ENCODE results near the gene RC3H2. TPM values are rescaled to one million over a fixed set of nuclear protein-coding genes. Genes with fewer than 3 reads are reported as not detected.
"Not testable (repeated sequence)": the region's sequence is repeated elsewhere in the genome, so short reads cannot be mapped to it uniquely, and the experiment has no call there.

Gene RC3H2
- total RNA-seq, 3 donors from 2014 or later (not counting 1 experiment from before 2014, with no cell fraction given): 74.0 to 78.8 (median 77.3) TPM

DNA sequence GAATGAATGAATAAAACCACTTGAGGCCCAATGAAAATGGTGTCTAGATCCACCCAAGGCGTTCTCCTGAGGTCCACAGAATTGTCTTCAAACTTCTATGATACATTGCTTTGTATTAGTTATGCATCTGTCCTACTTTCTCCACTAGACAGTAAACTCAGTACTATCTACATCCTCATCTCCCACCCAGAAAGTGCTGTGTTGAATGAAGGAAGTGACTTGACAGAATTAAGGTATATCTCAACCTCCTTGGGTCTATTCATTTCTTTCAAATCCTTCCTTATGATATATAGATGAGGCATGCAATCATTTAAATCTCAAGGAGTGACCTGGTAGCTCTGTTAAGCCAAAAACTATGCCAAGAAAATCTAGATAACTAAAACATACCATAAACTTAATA is 61.0 kb downstream of the RC3H2 start:
- no peaks in the 10 kb centered on the region for H3K36me3 Mint-ChIP-seq
- Histone ChIP-seq H3K36me3 (ENCODE audit: control insufficient read depth, insufficient read depth, low read length) (peaks cover 25% of the 10 kb centered on the region), H3K9me3 (ENCODE audit: control insufficient read depth, insufficient read depth, low read length) (no peaks in the 10 kb centered on the region), H3K4me3 (ENCODE audit: low read length) (no peak overlapping the region), H3K4me1 (ENCODE audit: control insufficient read depth, insufficient read depth, low read length) (no peaks in the 10 kb centered on the region), H3K27me3 (ENCODE audit: control insufficient read depth, insufficient read depth, low read length) (no peaks in the 10 kb centered on the region), H3K27ac (ENCODE audit: low read length) (no peak overlapping the region)
- no peaks in the 10 kb centered on the region for H3K27me3 Mint-ChIP-seq (ENCODE audit: low read depth in 2 of 2)
- H3K4me3 Mint-ChIP-seq: no peak overlapping the region
- intact Hi-C loops (cut with micrococcal nuclease): no loop called here
- peak overlapping the region; percentile 50 to 54 for H3K27ac Mint-ChIP-seq
- H3K4me1 Mint-ChIP-seq: no peaks in the 10 kb centered on the region
- TF ChIP-seq CTCF (IDR thresholded peaks at IDR 0.05): no peak
- H3K9me3 Mint-ChIP-seq: no peaks in the 10 kb centered on the region
- ATAC-seq: no peak
- DNase-seq: no peak
- 78% methylated on average over 1 of the region's 1 CpG for WGBS (ENCODE audit: insufficient coverage)

GRCh38 chr9:122841501-122841900 is 63.7 kb downstream of the RC3H2 start:
- intact Hi-C loops (cut with micrococcal nuclease): no loop called here
- H3K27me3 ChIP-seq (ENCODE audit: control insufficient read depth, insufficient read depth, low read length): no peaks in the 10 kb centered on the region
- H3K36me3 Mint-ChIP-seq: no peaks in the 10 kb centered on the region
- DNase-seq: no peak
- ATAC-seq: no peak
- H3K27me3 Mint-ChIP-seq (ENCODE audit: low read depth in 2 of 2): no peaks in the 10 kb centered on the region
- no peaks in the 10 kb centered on the region for H3K4me1 ChIP-seq (ENCODE audit: control insufficient read depth, insufficient read depth, low read length)
- no peaks in the 10 kb centered on the region for H3K9me3 ChIP-seq (ENCODE audit: control insufficient read depth, insufficient read depth, low read length)
- H3K4me1 Mint-ChIP-seq: no peaks in the 10 kb centered on the region
- no peak for TF ChIP-seq CTCF (IDR thresholded peaks at IDR 0.05)
- H3K36me3 ChIP-seq (ENCODE audit: control insufficient read depth, insufficient read depth, low read length): peaks cover 6% of the 10 kb centered on the region
- H3K4me3 Mint-ChIP-seq: no peak overlapping the region
- H3K27ac Mint-ChIP-seq: no peak overlapping the region
- 81% methylated on average over 3 of the region's 4 CpGs for WGBS (ENCODE audit: insufficient coverage)
- no peaks in the 10 kb centered on the region for H3K9me3 Mint-ChIP-seq
- H3K4me3 ChIP-seq (ENCODE audit: low read length): no peak overlapping the region
- no peak overlapping the region for H3K27ac ChIP-seq (ENCODE audit: low read length)

- H3K9me3 Mint-ChIP-seq; H3K27me3 ChIP-seq (ENCODE audit: control insufficient read depth, insufficient read depth, low read length); intact Hi-C loops (cut with micrococcal nuclease); H3K4me3 Mint-ChIP-seq; H3K36me3 ChIP-seq (ENCODE audit: control insufficient read depth, insufficient read depth, low read length); H3K9me3 ChIP-seq (ENCODE audit: control insufficient read depth, insufficient read depth, low read length); H3K4me3 ChIP-seq (ENCODE audit: low read length); ATAC-seq; H3K27ac ChIP-seq (ENCODE audit: low read length); H3K27me3 Mint-ChIP-seq (ENCODE audit: low read depth in 2 of 2); H3K4me1 ChIP-seq (ENCODE audit: control insufficient read depth, insufficient read depth, low read length); DNase-seq; H3K36me3 Mint-ChIP-seq; H3K27ac Mint-ChIP-seq: not testable (repeated sequence)
- WGBS (ENCODE audit: insufficient coverage): 95% methylated on average over 3 of the region's 3 CpGs
- H3K4me1 Mint-ChIP-seq: peaks cover 0 to 12% of the 10 kb centered on the region in 2 donors
Measured at GRCh38 chr9:122838441-122838840, 66.7 kb downstream of the RC3H2 start.

DNA sequence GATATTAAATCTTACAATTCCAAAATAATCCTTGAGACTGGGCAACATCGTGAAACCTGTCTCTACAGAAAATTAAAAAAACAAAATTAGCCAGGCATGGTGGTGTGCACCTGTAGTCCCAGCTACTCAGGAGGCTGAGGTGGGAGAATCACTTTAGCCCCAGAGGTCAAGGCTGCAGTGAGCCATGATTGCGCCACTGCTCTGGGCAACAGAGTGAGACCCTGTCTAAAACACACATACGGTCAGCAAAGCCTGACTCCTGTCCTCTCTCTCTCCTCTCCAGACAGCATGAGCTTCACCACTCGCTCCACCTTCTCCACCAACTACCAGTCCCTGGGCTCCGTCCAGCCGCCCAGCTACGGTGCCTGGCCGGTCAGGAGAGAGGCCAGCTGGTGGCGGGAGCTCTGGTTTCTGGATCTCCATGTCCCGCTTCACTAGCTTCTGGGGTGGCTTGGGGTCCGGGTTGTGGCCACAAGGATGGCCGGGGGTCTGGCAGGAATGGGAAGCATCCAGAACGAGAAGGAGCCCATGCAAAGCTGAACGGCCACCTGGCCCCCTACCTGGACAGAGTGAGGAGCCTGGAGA is 67.8 kb downstream of the RC3H2 start:
- H3K4me3 Mint-ChIP-seq: no peak overlapping the region

More for the DNA sequence above, 67.8 kb downstream of the RC3H2 start:
- ATAC-seq (no peak), DNase-seq (no peak)
- TF ChIP-seq CTCF (IDR thresholded peaks at IDR 0.05): no peak
- no peaks in the 10 kb centered on the region for H3K9me3 Mint-ChIP-seq
- intact Hi-C loops (cut with micrococcal nuclease): no loop called here
- no peaks in the 10 kb centered on the region for H3K27me3 Mint-ChIP-seq (ENCODE audit: low read depth in 2 of 2)
- no peaks in the 10 kb centered on the region for H3K36me3 Mint-ChIP-seq
- H3K27ac ChIP-seq (ENCODE audit: low read length): no peak overlapping the region
- H3K9me3 ChIP-seq (ENCODE audit: control insufficient read depth, insufficient read depth, low read length): no peaks in the 10 kb centered on the region
- H3K4me1 Mint-ChIP-seq: peaks cover 6 to 18% of the 10 kb centered on the region in 2 donors
- WGBS (ENCODE audit: insufficient coverage): 94% methylated on average over 14 of the region's 14 CpGs
- no peaks in the 10 kb centered on the region for H3K27me3 ChIP-seq (ENCODE audit: control insufficient read depth, insufficient read depth, low read length)
- H3K36me3 ChIP-seq (ENCODE audit: control insufficient read depth, insufficient read depth, low read length): no peaks in the 10 kb centered on the region
- no peak overlapping the region for H3K4me3 ChIP-seq (ENCODE audit: low read length)
- peaks cover 13% of the 10 kb centered on the region for H3K4me1 ChIP-seq (ENCODE audit: control insufficient read depth, insufficient read depth, low read length)
- no peak overlapping the region for H3K27ac Mint-ChIP-seq
